ENCODE results near the gene CDC40.

Gene CDC40

GRCh38 chr6:110180228-110181008, at the start of gene CDC40:
TSS of gene CDC40 (plus strand) at chr6:110180427. CDS start at chr6:110180445, 18 bp downstream.
- DNase-seq: no peak

GRCh38 chr6:110137924-110138887, 42.0 kb upstream of the CDC40 start:
- DNase-seq: no peak

- DNase-seq: no peak
Measured at GRCh38 chr6:110139052-110139451, 41.2 kb upstream of the CDC40 start.

- DNase-seq: no peak
Measured at GRCh38 chr6:110140650-110141049, 39.6 kb upstream of the CDC40 start.

- no peak for DNase-seq
Measured at GRCh38 chr6:110147870-110148269, 32.4 kb upstream of the CDC40 start.

- DNase-seq: no peak
Measured at GRCh38 chr6:110158479-110158878, 21.7 kb upstream of the CDC40 start.

GRCh38 chr6:110170081-110170480, 10.1 kb upstream of the CDC40 start:
- DNase-seq: no peak

GRCh38 chr6:110173506-110174132, 6.6 kb upstream of the CDC40 start:
- DNase-seq: no peak

GRCh38 chr6:110178626-110179405, 1.4 kb upstream of the CDC40 start:
- peak; percentile 67 for DNase-seq

GRCh38 chr6:110179406-110180227, 610 bp upstream of the CDC40 start, which contains the start of gene WASF1:
TSS of gene WASF1 (minus strand) at chr6:110179670. CDS start at chr6:110127601, 52,069 bp downstream.
- DNase-seq: peak; percentile 92

GRCh38 chr6:110181131-110182030, 1.2 kb downstream of the CDC40 start:
- no peak for DNase-seq

GRCh38 chr6:110183292-110183885, 3.2 kb downstream of the CDC40 start:
- DNase-seq: no peak

- DNase-seq: no peak
Measured at GRCh38 chr6:110185879-110186278, 5.7 kb downstream of the CDC40 start.

- no peak for DNase-seq
Measured at GRCh38 chr6:110188791-110189190, 8.6 kb downstream of the CDC40 start.

GRCh38 chr6:110190726-110191125, 10.5 kb downstream of the CDC40 start:
- DNase-seq: no peak

GRCh38 chr6:110191477-110191876, 11.2 kb downstream of the CDC40 start:
- no peak for DNase-seq

GRCh38 chr6:110195639-110196038, 15.4 kb downstream of the CDC40 start:
- no peak for DNase-seq

GRCh38 chr6:110196874-110197273, 16.6 kb downstream of the CDC40 start:
- DNase-seq: no peak

- no peak for DNase-seq
Measured at GRCh38 chr6:110198561-110198960, 18.3 kb downstream of the CDC40 start.
